ENCODE data around the gene ALG14. TPM values are rescaled to one million over a fixed set of nuclear protein-coding genes. Genes with fewer than 3 reads are reported as not detected.

The ALG14 gene
- polyA plus RNA-seq, 1 of the 3 experiments (the other 2 are of a cell fraction): 2.5 TPM

GRCh38 chr1:94998748-94999147, 74.0 kb downstream of the ALG14 start:
- Histone ChIP-seq H3K79me2 (ENCODE audit: insufficient read depth) (no peaks in the 10 kb centered on the region), H3K9me2 (no peaks in the 10 kb centered on the region), H2AFZ (ENCODE audit: low read depth) (no peak overlapping the region), H3K9ac (no peak overlapping the region), H3K36me3 (replicated peaks in 1 of 2; ENCODE audit: control insufficient read depth in 1 of 2, insufficient read depth in 2 of 2, low read length in 1 of 2) (no peaks in the 10 kb centered on the region), H3K27me3 (ENCODE audit: insufficient read depth) (no peaks in the 10 kb centered on the region), H3K9me3 (no peaks in the 10 kb centered on the region), H3F3A (replicated peaks; ENCODE audit: insufficient read depth) (peaks cover 12% of the 10 kb centered on the region), H3K4me2 (no peak overlapping the region), H3K4me3 (ENCODE audit: low read depth in 2 of 2, low read length in 1 of 2) (no peak overlapping the region), H3K27ac (ENCODE audit: low read depth in 2 of 2, low read length in 1 of 2) (no peak overlapping the region), H4K20me1 (ENCODE audit: insufficient read depth) (no peaks in the 10 kb centered on the region), H3K4me1 (ENCODE audit: control insufficient read depth in 1 of 2, insufficient read depth in 2 of 2, low read depth in 1 of 2, low read length in 1 of 2) (peaks cover 20 to 25% of the 10 kb centered on the region in 2 experiments)
- ChIA-PET CTCF (interaction anchor here (1.1 to 2.2 kb wide), 5 partner anchors 9 to 144 kb away, joined by 3 to 6 read pairs (median 5); no protein-coding TSS in a partner anchor), POLR2A (no interaction called here)
- 100% methylated on average over 2 of the region's 2 CpGs for WGBS (ENCODE audit: low lambda C conversion rate)
- TF ChIP-seq FOXJ3 (CRISPR knock-in tag; IDR thresholded peaks at IDR 0.05) (no peak), SMC3 (IDR thresholded peaks at IDR 0.05; ENCODE audit: low read depth, low read length) (no peak), TEAD4 (IDR thresholded peaks at IDR 0.05; ENCODE audit: borderline replicate concordance, insufficient read depth) (no peak), ZBTB33 (IDR thresholded peaks at IDR 0.05; ENCODE audit: borderline replicate concordance, low read depth) (no peak), CTCF (IDR thresholded peaks at IDR 0.05) (no peak), RFX5 (IDR thresholded peaks at IDR 0.05; ENCODE audit: low read length) (no peak), USF2 (IDR thresholded peaks at IDR 0.05; ENCODE audit: borderline replicate concordance, low read depth, low read length) (no peak), CHD2 (IDR thresholded peaks at IDR 0.05; ENCODE audit: low read length, partially characterized antibody) (no peak), EP300 (IDR thresholded peaks at IDR 0.05; ENCODE audit: borderline replicate concordance in 1 of 2, low read depth in 1 of 2, low read length in 1 of 2) (no peak), GATA2 (CRISPR knock-in tag; IDR thresholded peaks at IDR 0.05) (no peak), REST (IDR thresholded peaks at IDR 0.05; ENCODE audit: low read depth, low read length) (no peak), ELF1 (IDR thresholded peaks at IDR 0.05) (no peak), FOXM1 (IDR thresholded peaks at IDR 0.05; ENCODE audit: low read depth) (no peak), EZH2phosphoT487 (IDR thresholded peaks at IDR 0.05; ENCODE audit: borderline replicate concordance, low read depth) (no peak), YY1 (IDR thresholded peaks at IDR 0.05; ENCODE audit: low read depth) (no peak), TCF12 (IDR thresholded peaks at IDR 0.05) (no peak), JUND (IDR thresholded peaks at IDR 0.05) (no peak), POLR2AphosphoS5 (IDR thresholded peaks at IDR 0.05; ENCODE audit: low read depth, low read length) (no peak), USF1 (IDR thresholded peaks at IDR 0.05; ENCODE audit: borderline replicate concordance, low read depth) (no peak), PBX3 (IDR thresholded peaks at IDR 0.05) (no peak)
- no peak for DNase-seq

Measured in SK-N-SH (cell line).